NCI-H510A (cell line): ENCODE results near the gene ADAM10.
A peak's percentile ranks its signal among the peaks of the same experiment; 100 is the strongest.
"Not testable (repeated sequence)": the region's sequence is repeated elsewhere in the genome, so short reads cannot be mapped to it uniquely, and the experiment has no call there.

Source experiments
- DNase-seq: peaks from one replicate; lab custom pipeline; 2025; lab: John Stamatoyannopoulos, UW

Gene ADAM10, protein sequence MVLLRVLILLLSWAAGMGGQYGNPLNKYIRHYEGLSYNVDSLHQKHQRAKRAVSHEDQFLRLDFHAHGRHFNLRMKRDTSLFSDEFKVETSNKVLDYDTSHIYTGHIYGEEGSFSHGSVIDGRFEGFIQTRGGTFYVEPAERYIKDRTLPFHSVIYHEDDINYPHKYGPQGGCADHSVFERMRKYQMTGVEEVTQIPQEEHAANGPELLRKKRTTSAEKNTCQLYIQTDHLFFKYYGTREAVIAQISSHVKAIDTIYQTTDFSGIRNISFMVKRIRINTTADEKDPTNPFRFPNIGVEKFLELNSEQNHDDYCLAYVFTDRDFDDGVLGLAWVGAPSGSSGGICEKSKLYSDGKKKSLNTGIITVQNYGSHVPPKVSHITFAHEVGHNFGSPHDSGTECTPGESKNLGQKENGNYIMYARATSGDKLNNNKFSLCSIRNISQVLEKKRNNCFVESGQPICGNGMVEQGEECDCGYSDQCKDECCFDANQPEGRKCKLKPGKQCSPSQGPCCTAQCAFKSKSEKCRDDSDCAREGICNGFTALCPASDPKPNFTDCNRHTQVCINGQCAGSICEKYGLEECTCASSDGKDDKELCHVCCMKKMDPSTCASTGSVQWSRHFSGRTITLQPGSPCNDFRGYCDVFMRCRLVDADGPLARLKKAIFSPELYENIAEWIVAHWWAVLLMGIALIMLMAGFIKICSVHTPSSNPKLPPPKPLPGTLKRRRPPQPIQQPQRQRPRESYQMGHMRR

DNA sequence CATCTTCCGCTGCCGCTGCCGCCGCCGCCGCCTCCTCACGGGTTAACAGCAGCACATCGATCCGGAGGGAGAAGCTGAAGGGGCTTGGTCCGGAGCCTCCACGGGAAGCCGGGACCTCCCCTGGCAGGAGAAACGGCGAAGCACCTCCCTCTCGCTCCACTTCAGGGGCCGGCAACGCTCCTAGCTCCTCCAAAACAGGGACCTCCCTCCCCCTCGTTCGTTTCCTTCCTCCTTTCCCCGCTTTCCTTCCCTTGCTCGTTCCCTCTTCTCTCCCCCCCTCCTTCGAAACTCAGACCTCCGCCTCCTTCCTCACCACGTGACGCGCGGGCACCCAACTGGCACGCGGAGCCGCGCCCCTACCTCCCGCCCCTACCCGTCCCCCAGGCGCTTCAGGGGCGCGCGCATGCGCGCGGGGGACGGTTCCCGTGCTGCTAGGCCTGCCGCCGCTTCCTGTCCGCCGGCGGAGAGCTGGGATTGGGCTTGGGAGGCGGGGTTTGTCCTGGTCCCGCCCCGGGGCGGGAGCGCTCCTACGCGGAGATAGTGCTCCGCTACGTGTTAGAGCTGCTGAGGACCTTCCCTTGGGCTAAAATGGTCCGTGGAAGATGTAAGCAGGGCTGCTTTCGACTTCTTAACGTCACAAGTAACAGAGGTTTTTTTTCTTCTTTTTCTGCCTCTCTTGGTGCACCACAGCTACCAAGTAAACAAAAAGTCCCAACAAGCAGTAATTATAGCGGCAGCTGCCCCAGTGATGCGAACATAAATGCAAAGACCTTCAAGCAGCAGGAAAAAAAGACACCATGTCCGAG, at the start of gene ADAM10:
ADAM10 (minus strand) TSS at position 176 of the 806 bp plus-strand sequence; CDS start at position 3, 173 bp downstream.
- DNase-seq, result peak; percentile 91

DNA sequence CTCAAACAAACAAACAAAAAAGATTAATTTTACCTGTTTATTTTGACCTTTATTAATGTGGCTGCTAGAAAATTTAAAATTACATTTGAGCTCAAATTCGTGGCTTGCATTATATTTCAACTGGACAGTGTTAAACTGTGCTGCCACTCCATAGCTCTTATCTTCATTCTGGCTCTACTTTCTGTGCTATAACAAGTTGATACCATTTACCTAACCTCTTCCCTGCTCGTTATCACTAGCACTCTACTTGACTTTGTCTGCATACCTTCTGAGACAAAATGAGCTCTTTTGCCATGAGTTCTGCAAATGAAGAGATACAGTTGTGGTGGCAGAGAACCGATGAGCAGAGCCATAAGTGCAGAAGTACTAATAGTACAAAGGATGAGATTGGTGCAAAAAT, 48.0 kb upstream of the ADAM10 start:
- no peak for DNase-seq

DNA sequence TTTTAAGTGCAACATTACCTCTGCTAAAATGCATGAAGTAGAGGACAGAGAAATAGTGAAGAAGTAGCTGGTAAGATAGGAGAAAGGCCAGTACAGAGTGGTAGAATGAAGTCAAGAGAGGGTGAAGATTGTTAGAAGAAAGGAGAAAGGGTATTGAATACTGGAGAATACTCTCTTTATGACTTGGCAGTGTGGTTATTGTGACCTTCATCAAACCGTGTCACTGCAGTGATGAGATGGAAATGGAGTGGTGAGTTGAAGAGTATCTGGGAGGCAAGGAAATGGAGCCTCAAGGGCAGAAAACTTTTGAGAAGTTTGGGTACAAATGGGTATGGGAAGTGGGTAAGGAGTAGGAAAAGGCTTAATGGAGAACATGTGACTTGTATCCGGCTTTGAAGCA, 46.3 kb upstream of the ADAM10 start:
- DNase-seq, result no peak

DNA sequence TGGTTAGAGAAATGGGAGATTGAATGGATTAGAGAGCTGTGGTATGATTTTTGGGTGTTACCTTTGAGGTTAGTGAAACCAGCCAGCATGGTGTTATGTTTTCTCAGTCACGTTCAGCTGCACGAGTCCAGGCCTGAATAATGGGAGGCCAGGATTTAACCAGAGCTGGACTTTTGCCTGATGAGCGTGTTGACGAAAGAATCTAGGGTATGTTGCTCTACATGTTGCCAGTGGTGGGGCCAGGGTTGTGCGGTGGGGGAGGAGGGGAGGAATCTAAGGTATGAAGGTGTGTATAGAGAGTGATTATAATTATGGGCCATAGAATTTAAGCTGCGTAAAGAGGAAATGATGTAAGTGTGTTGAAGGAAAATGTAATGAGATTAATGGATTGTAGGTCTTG, 44.4 kb upstream of the ADAM10 start:
- DNase-seq, result no peak

DNA sequence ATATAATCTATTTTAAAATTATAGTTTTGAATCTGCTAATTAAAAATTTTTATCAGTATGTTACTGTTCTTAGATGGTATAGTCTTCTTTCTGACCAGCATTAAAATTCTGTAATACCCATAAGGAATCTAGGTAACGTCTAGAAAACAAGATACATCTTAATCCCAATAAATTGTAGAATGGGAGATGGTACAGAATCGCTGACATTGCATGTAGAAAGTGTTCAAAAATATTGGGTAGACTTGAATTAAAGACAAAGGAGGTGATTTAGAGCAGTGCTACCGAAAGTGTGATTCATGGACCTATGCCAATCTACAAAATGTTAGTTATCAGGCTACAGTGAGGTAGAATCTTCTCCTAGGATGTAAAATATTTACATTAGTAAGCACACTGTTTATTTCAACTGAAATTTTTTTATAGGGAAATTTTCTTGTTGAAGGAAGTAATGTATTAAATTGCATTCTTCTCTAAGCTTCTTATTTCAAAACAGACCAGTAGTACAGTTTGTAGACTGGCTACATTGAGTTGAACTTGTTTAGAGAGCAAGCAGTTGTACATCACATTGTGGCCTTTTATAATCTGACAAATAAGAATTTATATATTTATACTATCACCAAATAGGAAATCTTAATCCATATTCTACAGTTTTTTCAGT, 38.7 kb upstream of the ADAM10 start:
- DNase-seq, result no peak

DNA sequence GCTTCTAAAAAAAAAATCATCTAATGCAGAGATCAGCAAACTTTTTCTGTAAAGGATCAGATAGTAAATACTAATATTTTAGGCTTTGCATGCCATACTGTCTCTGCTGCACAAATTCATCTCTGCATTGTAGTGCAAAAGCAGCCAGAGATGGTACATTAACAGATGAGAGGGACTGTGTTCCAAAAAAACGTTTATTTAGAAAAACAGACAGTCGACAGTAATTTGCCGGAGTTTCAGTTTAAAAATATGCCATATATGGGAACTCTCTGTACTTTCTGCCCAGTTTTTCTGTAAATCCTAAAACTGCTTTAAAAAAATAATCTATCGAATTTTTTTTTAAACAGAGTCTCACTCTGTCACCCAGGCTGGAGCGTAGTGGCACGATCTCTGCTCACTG, 35.8 kb upstream of the ADAM10 start:
- DNase-seq, result no peak

DNA sequence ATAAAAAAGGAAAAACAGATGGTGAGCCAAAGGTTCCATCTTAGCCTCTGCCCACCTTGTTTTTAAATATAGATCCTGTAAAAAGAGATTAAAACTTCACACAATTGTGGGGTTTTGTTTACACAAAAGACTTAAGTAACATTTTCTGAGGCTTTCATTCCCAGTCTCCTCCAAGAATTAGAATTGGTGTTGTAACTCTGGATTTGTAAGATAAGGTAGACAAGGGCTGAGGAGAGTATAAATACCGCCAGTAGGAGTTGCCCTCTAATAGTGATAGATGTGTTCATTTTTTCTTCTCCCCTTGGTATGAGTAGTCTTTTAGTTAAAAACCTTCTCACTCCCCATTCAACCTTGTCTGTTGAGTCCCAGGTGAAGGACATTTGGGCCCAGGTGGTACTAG, 30.0 kb upstream of the ADAM10 start:
- no peak for DNase-seq

DNA sequence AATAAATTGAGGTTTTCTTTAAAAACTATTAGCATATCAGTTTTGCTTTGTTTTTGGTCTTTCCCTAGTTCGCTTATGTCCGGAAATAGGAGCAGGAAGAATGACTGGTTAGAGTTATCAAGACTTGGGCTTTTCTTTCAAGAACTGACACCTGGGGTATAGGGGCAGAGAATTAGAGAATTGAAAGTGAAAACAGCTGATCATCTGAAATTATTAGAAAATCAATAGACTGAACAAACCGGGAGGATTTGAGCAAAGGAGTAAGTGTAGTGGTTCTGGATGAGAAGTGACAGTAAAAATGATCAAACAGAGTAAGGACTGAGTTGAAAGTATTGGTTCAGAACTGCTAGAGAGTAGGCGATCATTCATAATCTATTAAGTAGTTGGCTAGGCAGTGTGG, 27.6 kb upstream of the ADAM10 start:
- DNase-seq, result no peak

DNA sequence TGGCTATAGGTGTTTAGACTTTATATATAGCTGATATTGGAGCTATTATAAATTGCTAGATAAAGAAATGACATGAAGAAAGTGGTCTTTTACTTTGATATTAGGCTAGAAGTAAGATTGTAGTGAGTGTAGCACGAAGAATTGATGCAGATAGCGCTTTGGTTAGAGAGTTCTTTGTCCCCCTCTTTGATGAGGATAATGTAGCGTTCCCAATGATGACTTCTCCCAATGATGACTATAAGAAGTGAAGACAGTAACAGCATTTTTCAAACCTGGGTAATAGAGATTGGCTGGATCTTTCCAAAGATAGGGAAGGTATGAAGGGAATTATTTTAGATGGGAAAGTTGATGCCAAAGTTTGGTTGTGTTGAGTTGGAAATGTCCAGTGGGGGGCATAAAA, 25.9 kb upstream of the ADAM10 start:
- DNase-seq, result no peak

DNA sequence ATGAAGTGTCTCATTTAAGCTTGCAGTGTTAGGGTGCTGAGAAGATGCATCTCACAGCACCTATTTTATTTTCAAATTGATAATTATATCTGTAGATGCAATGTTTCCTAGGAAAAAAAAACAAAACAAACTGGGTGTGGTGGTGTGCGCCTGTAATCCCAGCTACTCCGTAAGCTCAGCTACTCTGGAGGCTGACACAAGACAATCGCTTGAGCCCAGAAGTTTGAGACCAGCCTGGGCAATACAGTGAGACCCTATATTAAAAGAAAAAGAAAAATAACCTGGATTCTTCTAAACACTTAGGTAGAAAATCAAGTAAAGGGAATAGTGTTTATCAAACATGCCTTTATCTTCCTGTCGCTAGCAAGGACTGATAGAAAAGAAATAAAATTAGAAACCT, 23.5 kb upstream of the ADAM10 start:
- no peak for DNase-seq

DNA sequence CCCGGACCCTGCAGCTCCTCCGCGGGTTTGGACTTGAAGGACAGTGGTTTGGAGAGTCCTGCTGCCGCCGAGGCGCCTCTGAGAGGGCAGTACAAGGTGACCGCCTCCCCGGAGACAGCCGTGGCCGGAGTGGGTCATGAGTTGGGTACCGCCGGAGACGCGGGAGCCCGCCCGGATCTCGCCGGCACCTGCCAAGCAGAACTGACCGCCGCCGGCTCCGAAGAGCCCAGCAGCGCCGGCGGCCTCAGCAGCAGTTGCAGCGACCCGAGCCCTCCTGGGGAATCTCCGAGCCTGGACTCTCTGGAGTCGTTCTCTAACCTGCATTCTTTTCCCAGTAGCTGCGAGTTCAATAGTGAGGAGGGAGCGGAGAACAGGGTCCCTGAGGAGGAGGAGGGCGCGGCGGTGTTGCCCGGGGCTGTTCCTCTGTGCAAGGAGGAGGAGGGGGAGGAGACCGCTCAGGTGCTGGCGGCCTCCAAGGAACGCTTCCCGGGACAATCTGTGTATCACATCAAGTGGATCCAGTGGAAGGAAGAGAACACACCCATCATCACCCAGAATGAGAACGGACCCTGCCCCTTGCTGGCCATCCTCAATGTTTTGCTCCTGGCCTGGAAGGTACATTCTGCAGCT, 22.2 kb upstream of the ADAM10 start:
- peak; percentile 4 for DNase-seq

DNA sequence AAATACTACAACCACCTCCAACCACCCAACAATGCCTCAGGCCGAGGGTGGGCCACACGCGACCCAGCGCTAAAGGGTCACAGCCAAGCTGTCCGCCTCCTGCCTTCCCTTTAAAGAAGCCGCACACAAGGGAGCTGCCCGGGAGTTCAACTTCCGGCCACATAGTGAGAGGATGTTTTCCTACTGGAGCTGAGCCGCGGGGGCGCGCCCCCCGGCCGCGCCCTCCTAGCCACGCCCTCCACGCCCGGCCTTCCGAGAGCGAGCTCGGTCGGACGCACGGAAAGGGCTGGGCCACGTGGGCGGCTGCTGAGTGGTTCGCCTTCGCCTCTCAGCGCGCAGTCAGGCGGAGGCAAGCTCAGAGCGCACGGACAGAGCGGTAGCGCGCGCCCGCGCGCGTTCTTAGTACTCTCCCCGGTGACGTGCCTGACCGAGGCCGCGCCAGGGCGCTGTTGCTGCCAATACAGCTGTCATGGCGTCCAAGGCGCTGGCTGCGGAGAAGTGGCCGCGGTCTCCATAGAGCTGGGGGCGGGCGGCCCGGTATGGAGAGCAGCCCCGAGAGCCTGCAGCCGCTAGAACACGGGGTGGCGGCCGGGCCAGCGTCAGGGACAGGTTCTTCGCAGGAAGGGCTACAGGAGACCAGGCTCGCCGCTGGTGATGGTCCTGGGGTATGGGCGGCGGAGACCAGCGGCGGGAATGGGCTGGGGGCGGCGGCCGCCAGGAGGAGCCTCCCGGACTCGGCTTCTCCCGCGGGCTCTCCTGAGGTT, 21.5 kb upstream of the ADAM10 start, which contains the start of gene MINDY2:
MINDY2 (plus strand) TSS at position 446 of the 764 bp plus-strand sequence; CDS start at position 540, 94 bp downstream.
- peak; percentile 95 for DNase-seq

DNA sequence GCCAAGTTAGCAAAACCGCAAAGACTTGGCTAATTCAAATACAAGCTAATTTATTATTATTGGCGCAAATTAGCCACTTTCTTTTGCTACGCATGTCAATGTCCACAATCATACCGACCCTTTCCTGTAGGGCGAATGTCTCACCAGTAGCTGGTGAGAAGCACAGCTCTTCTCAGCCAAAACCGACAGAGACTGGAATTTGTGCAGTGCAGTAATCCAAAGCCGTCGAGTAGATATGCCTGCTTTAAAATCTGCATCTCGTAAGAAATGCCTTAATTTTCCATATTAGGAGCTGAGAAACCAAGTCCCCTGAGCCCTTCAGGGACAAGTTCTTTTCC, 21.0 kb upstream of the ADAM10 start:
- DNase-seq, result no peak

DNA sequence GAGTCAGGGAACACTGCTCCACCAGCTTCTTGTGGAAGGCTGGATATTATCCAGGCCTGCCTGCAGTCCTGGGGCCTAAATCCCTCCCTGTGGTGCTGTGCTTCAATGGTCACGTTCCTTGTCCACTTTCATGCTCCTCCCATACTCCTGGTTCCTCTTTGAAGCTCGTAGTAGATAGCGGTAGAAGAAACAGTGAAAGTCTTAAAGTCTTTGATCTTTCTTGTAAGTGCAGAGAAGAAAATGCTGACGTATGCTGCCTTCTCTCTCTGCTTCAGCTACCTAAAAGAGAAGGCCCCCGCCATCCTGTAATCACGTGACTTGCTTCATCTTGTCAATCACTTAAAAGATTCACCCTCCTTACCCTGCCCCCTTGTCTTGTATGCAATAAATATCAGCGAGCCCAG, 19.1 kb upstream of the ADAM10 start:
- not testable (repeated sequence) for DNase-seq

DNA sequence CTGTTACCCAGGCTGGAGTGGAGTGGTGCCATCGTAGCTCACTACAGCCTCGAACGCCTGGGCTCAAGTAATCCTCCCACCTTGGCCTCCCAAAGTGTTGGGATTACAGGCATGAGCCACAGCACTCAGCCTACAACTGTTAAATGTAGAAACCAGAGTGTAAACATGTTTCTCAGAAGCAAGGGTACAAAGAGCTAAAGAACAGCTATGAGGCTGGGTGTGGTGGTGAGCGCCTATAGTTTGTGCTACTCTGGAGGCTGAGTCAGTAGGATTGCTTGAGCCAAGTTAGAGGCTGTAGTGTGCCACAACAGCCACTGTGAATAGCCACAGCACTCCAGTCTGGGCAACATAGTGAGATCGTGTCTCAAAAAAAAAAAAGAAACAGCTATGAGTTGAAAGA, 16.8 kb upstream of the ADAM10 start:
- DNase-seq, result no peak

DNA sequence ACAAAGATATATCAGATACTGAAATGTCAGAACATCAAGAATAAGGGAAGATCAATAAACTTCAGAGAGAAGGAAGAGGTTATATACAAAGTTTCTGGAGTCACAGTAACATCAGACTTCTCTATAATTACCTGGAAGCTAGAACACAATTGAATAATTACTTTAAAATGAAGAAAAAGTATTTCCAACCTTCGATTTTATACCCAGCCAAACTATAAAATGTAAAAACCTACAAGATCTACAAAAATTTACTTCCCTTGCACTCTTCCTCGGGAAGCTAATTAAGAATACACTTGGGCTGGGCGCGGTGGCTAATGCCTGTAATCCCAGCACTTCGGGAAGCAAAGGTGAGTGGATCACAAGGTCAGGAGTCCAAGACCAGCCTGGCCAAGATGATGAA, 15.0 kb upstream of the ADAM10 start:
- no peak for DNase-seq

DNA sequence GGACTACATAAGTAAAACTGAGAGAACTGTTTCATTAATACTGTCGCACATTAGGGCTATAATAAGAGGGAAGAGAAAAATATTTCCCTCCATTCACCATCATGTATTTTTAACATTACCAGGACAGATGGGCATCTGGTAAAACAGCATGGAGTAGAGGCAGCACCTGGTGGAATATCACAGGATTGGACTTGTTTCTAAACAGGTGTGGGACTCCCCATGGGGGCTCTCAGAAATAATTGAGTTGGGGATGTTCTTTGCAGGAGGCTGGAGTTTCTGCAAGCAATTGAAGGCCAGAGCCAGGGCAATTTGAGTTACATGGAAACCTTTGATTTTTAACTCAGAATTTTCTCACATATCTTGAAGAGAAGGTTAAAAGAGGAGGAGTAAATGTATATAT, 13.2 kb upstream of the ADAM10 start:
- DNase-seq, result no peak

DNA sequence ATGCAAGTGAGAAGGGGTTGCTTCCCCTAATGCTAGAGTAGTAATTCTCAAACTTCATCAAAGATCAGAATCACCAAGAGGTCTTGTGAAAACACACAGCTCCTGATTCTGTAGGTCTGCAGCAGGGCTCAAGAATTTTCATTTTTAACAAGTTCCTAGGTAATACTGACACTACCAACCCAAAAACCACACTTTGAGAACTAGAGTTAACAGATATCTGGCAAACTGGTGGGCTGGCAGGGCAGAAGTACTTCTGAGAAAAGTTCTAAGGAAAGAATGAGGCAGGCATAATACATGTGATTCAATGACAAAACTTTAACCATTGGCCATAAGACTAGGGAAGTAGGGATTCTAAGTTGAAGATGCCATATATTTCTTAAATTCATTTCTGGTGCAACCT, 12.8 kb upstream of the ADAM10 start:
- no peak for DNase-seq

DNA sequence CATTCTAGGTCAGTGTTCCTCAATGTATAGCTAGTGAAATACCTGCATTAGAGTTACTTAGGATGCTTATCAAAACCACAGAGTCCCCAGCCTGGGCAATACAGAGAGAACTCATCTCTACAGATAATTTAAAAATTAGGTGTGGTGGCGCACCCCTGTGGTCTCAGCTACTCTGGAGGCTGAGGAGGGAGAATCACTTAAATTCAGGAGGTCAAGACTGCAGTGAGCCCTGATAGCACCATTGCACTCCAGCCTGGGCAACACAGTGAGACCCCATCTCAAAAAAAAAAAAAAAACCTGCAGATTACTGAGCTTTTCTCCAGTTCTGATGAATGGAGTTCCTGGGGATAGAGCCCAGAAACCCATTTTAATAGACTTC, 11.5 kb upstream of the ADAM10 start:
- no peak for DNase-seq

DNA sequence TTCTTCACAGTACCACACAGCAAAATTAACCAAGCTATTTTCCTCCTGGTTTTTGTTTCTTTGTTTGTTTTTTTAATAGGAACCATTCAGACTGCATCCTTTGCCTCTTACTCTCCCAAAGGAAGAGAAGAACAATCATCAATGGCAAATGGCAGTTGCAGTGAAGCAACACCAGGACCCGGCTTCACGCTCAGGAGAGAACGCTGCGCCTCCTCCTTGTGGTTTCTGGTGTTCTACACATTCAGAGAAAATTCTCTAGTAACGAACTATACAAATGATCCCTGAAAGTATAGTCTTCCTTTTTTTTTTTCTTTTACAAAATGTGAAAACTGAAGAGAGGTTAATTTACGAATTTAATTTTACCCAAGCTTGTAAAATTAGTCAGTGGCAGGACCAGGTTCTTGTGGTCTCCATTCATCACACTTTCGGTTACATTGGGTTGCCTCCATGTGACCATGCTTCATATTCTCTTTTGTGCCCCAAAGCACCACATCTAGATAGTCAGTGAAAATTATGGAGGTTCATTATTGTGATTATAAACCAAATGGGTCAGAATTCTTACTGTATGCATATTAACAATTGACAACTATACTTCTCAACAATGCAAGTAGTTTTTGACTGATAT, 11.0 kb upstream of the ADAM10 start:
- no peak for DNase-seq
